ENCODE data around the gene TTC22. TPM values are rescaled to one million over a fixed set of nuclear protein-coding genes. Genes with fewer than 3 reads are reported as not detected.

Gene TTC22
- total RNA-seq, 4 donors from 2014 or later: 0.93 to 7.3 (median 1.0) TPM; not detected in 1

DNA sequence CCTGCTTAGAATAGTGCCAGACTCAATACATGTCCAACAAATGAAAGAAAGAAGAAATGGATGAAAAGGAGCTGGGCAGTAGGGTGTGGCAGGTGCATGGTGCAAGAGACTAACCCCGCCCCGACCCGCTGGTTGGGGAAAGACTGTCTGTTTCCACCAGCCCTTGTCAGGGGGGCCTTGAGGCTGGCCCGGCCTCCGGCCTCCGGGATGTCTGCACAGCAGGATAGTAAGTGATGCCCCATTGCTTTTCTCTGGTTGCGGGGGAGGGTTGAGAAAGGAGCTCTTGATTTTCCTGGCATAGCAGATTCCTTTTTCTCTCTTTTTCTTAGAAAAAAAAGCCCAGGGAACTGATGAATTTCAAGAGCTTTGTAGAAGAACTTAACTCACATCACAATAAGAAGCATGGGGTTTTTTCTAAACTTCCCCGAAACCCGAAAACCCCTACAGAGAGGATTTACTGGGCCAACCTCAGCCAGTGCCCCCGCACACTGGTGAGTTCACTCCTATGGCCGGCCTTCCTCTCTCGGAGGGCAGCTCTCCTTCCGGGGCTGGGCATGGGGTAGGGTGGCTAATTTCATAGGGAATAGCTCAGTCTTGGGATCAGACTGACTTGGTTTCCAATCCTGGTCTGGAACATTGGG, 12.5 kb upstream of the TTC22 start:
- ATAC-seq: no peak
- H3K9me3 ChIP-seq: no peaks in the 10 kb centered on the region
- no peak overlapping the region for H3K4me3 ChIP-seq
- H3K4me1 ChIP-seq: no peaks in the 10 kb centered on the region
- TF ChIP-seq, protein P1, sequence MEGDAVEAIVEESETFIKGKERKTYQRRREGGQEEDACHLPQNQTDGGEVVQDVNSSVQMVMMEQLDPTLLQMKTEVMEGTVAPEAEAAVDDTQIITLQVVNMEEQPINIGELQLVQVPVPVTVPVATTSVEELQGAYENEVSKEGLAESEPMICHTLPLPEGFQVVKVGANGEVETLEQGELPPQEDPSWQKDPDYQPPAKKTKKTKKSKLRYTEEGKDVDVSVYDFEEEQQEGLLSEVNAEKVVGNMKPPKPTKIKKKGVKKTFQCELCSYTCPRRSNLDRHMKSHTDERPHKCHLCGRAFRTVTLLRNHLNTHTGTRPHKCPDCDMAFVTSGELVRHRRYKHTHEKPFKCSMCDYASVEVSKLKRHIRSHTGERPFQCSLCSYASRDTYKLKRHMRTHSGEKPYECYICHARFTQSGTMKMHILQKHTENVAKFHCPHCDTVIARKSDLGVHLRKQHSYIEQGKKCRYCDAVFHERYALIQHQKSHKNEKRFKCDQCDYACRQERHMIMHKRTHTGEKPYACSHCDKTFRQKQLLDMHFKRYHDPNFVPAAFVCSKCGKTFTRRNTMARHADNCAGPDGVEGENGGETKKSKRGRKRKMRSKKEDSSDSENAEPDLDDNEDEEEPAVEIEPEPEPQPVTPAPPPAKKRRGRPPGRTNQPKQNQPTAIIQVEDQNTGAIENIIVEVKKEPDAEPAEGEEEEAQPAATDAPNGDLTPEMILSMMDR (IDR thresholded peaks at IDR 0.05): no peak
- TF ChIP-seq EP300 (IDR thresholded peaks at IDR 0.05) (no peak), POLR2A (IDR thresholded peaks at IDR 0.05) (no peak), POLR2AphosphoS5 (IDR thresholded peaks at IDR 0.05) (no peak)
- no peak overlapping the region for H3K27ac ChIP-seq
- no peaks in the 10 kb centered on the region for H3K27me3 ChIP-seq
- H3K36me3 ChIP-seq: no peaks in the 10 kb centered on the region
- 74 to 82% methylated on average over 4 to 10 of the region's 13 CpGs for WGBS, 2 donors (ENCODE audit: low coverage in 1 of 2)

DNA sequence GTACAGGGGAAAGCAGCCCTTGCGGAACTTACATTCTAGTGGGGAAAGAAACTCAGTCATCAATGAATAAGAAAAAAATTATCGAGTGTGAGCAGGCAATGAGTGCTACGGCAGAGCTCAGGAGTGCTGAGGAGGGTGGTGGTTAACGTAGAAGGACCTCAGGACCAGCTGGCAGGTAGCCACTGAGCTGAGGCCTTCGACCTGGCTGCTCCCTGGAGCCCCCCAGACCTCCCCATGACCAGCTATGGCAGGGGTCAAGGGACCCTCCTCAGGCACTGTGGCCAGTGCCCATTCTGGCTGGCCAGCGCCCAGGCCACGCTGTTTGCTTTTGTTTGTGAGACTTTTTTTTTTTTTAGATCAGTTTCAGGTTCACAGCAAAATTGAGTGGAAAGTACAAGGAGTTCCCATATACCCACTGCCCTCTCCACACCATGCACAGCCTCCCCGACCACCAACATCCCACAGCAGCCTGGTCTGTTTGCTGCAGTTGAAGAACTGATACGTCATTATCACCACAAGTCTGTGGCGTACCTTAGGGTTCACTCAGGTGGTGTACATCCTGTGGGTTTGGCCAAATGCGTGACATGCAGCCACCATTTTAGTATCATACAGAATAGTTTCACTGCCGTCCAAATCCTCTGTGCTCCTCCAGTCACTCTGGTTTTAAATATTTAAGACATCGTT, 11.8 kb upstream of the TTC22 start:
- Histone ChIP-seq H3K36me3 (no peaks in the 10 kb centered on the region), H3K27ac (no peak overlapping the region), H3K9me3 (no peaks in the 10 kb centered on the region), H3K4me3 (no peak overlapping the region), H3K4me1 (no peaks in the 10 kb centered on the region), H3K27me3 (no peaks in the 10 kb centered on the region)
- 64 to 67% methylated on average over 6 to 9 of the region's 13 CpGs for whole genome bisulfite sequencing, 2 donors (ENCODE audit: low coverage in 1 of 2)
- TF ChIP-seq POLR2A (IDR thresholded peaks at IDR 0.05) (no peak), POLR2AphosphoS5 (IDR thresholded peaks at IDR 0.05) (no peak), EP300 (IDR thresholded peaks at IDR 0.05) (no peak)
- TF ChIP-seq, protein P1 (IDR thresholded peaks at IDR 0.05): no peak
- ATAC-seq: no peak

DNA sequence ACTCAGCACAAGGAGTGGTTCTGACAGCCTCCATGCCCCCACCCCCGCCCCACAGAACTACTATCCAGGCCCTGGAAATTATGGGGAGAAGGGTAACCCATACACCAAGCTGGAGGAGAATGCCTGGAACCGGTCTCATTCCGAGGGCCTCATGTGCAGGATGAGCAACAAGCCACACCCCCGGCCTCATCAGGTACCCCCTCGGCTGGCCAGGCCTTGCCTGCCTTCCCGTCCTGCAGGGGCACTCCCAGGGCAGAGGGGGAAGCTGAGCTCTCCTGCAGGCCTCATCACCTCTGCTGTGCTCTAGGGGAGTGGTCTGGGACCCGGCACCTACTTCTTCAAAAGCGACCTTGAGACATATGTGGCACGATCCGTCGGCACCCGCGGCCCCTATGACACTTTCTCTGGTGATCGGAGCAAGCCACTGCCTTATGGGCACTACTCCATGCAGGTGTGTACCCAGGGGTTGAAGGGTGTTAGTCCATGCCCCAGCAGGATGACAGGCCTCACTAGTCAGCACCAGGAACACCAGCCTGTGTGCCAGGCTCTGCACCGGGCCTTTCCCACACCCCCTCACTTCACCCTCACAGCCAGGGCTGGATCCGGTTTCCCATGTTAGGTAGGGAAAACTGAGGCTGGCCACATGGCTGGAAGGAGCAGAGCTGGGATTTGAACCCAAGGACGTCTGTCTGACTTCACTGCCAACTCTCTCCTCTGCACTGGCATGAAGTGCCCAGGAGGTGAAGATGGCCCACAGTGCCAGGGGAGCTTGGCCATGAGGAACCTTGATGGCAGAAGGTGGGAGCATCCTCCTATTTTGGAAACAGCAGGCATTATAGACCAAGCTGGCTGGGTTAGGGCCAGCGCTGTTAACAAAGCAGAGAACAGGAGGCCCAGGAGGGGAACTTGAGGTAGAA, 10.9 kb upstream of the TTC22 start:
- Histone ChIP-seq H3K36me3 (no peaks in the 10 kb centered on the region), H3K4me1 (no peaks in the 10 kb centered on the region), H3K4me3 (no peak overlapping the region), H3K27ac (no peak overlapping the region), H3K9me3 (no peaks in the 10 kb centered on the region), H3K27me3 (no peaks in the 10 kb centered on the region)
- ATAC-seq: no peak
- 56 to 60% methylated on average over 1 to 2 of the region's 18 CpGs for WGBS, 2 donors (ENCODE audit: low coverage in 1 of 2)
- TF ChIP-seq, protein P1 (IDR thresholded peaks at IDR 0.05): no peak
- no peak for TF ChIP-seq EP300 (IDR thresholded peaks at IDR 0.05)
- no peak for TF ChIP-seq POLR2AphosphoS5 (IDR thresholded peaks at IDR 0.05)
- TF ChIP-seq POLR2A (IDR thresholded peaks at IDR 0.05): no peak

DNA sequence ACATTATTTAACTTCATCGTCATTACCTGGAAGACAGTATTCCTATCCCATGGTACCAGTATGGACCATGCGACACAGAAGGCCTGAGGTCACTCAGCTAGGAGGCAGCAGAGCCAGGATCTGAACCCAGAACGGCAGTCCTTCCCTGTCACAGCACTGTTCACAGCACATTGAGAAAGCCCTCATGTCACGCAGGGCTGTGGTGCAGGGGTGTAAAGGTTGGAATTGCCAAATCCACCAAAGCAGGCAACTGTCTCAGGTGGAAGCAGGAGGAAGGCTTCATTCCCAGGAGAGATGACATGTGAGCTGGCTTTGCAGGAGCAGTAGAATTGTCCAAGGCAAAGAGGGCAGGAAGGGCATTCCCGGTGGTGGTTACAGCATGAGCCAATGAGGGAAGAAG, 9.9 kb upstream of the TTC22 start:
- no peak for TF ChIP-seq POLR2A (IDR thresholded peaks at IDR 0.05)
- TF ChIP-seq POLR2AphosphoS5 (IDR thresholded peaks at IDR 0.05): no peak
- TF ChIP-seq, protein P1 (IDR thresholded peaks at IDR 0.05): no peak
- TF ChIP-seq EP300 (IDR thresholded peaks at IDR 0.05): no peak
- ATAC-seq: no peak

More for the DNA sequence above, 9.9 kb upstream of the TTC22 start:
- Histone ChIP-seq H3K27ac (no peak overlapping the region), H3K4me3 (no peak overlapping the region), H3K9me3 (no peaks in the 10 kb centered on the region), H3K27me3 (peaks cover under 1% of the 10 kb centered on the region), H3K36me3 (no peaks in the 10 kb centered on the region), H3K4me1 (no peaks in the 10 kb centered on the region)
- 100% methylated on average over 1 of the region's 5 CpGs; no CpG with 5 or more reads in 1 of the 2 donors for WGBS, 2 donors (ENCODE audit: low coverage in 1 of 2)
